A673 (cell line): Measurements from ENCODE around the gene PRR15L. TPM values are rescaled to one million over a fixed set of nuclear protein-coding genes. Genes with fewer than 3 reads are reported as not detected.

Experiments
- BruUV-seq: library from RNA; stranded (reverse); fragments of 400-500 nt; replicated peaks from 2 replicates; lab custom pipeline; 2021; lab: Mats Ljungman, UMichigan
- CTCF ChIA-PET: fragments of 300-600 bp; sonication (Branson Sonifier 250); formaldehyde crosslinking; loops from one replicate; lab custom pipeline; 2022; ENCODE audit warnings: antibody characterized with exemption; lab: Charles Lee
- POLR2A ChIA-PET: fragments of 300-600 bp; sonication (Branson Sonifier 250); formaldehyde crosslinking; loops from one replicate; lab custom pipeline; 2022; ENCODE audit warnings: antibody characterized with exemption; ENCODE audit not compliant: low non-redundant PET; lab: Charles Lee
- DNase-seq: peaks from one replicate; pipeline ENCODE4 v3.0.0-alpha.2; 2015; ENCODE audit warnings: low spot score
- H3K27ac ChIP-seq: fragments of 200-600 bp; sonication (generic); 2 replicates; pipeline ENCODE4 v1.5.1; 2016; ENCODE audit warnings: mixed run types, low read depth, mild to moderate bottlenecking, mixed read lengths, antibody characterized with exemption, low read length; ENCODE audit not compliant: poor library complexity, severe bottlenecking
- H3K27me3 ChIP-seq: fragments of 200-600 bp; sonication (generic); replicated peaks from 2 replicates; pipeline ENCODE4 v1.6.1; 2017; ENCODE audit warnings: mixed run types, low read depth, mild to moderate bottlenecking, mixed read lengths, antibody characterized with exemption, low read length; ENCODE audit not compliant: insufficient read depth, poor library complexity
- H3K36me3 ChIP-seq: fragments of 200-600 bp; sonication (generic); 2 replicates; pipeline ENCODE4 v1.6.1; 2016; ENCODE audit warnings: mixed run types, mild to moderate bottlenecking, mixed read lengths, antibody characterized with exemption, low read length; ENCODE audit not compliant: insufficient read depth, poor library complexity, severe bottlenecking
- H3K4me1 ChIP-seq: fragments of 200-600 bp; sonication (generic); 2 replicates; pipeline ENCODE4 v1.6.1; 2017; ENCODE audit warnings: mixed run types, mild to moderate bottlenecking, mixed read lengths, antibody characterized with exemption, low read length; ENCODE audit not compliant: insufficient read depth, poor library complexity, severe bottlenecking
- H3K4me3 ChIP-seq: fragments of 200-600 bp; sonication (generic); 2 replicates; pipeline ENCODE4 v1.5.1; 2016; ENCODE audit warnings: low read depth, mixed run types, mild to moderate bottlenecking, mixed read lengths, low read length; ENCODE audit not compliant: poor library complexity, severe bottlenecking
- H3K9me3 ChIP-seq: fragments of 200-600 bp; sonication (generic); 2 replicates; pipeline ENCODE4 v1.6.1; 2016; ENCODE audit warnings: mixed run types, low read depth, mild to moderate bottlenecking, mixed read lengths, antibody characterized with exemption, low read length; ENCODE audit not compliant: poor library complexity, severe bottlenecking
- CTCF ChIP-seq: fragments of 300-800, 200-600 bp; sonication (generic); conservative IDR thresholded peaks from 2 replicates; pipeline ENCODE4 v1.5.1; 2017; ENCODE audit warnings: low read depth, mild to moderate bottlenecking, antibody characterized with exemption, low read length, moderate library complexity, mixed read lengths
- EZH2 ChIP-seq: fragments of 200-600 bp; sonication (generic); IDR thresholded peaks from 2 replicates; pipeline ENCODE4 v1.6.1; 2017; ENCODE audit warnings: borderline replicate concordance, low read depth, mild to moderate bottlenecking, mixed read lengths, antibody characterized with exemption, low read length; ENCODE audit not compliant: poor library complexity, severe bottlenecking
- intact Hi-C: fragments of 100-400 bp; cut with micrococcal nuclease; formaldehyde crosslinking; loops from one replicate; pipeline ENCODE4 v1.10.0; 2022; ENCODE audit not compliant: unreplicated experiment
- total RNA-seq: library from RNA; stranded (reverse); gene quantifications from 2 replicates; pipeline ENCODE4 v1.2.3, GENCODE V29; 2021

The PRR15L gene
- total RNA-seq, 1 experiment from 2014 or later, result not detected

- ChIA-PET POLR2A (no interaction called here), CTCF (interaction anchor here (0.6 to 1.5 kb wide), 3 partner anchors 11 to 36 kb away, joined by 3 to 4 read pairs (median 4); no protein-coding TSS in a partner anchor)
- intact Hi-C loops, result no loop called here
- H3K27me3 ChIP-seq, result no peaks in the 10 kb centered on the region
- TF ChIP-seq CTCF (no peak), EZH2 (no peak)
- H3K4me3 ChIP-seq, result no peak overlapping the region
- H3K4me1 ChIP-seq, result peaks cover 14% of the 10 kb centered on the region
- peaks cover 58% of the 10 kb centered on the region for H3K36me3 ChIP-seq
- BruUV-seq, result no TSS peak
- H3K27ac ChIP-seq, result no peak overlapping the region
- no peak for DNase-seq
- H3K9me3 ChIP-seq, result no peaks in the 10 kb centered on the region
These were observed 25.1 kb upstream of the PRR15L start for GRCh38 chr17:47982645-47983390.

DNA sequence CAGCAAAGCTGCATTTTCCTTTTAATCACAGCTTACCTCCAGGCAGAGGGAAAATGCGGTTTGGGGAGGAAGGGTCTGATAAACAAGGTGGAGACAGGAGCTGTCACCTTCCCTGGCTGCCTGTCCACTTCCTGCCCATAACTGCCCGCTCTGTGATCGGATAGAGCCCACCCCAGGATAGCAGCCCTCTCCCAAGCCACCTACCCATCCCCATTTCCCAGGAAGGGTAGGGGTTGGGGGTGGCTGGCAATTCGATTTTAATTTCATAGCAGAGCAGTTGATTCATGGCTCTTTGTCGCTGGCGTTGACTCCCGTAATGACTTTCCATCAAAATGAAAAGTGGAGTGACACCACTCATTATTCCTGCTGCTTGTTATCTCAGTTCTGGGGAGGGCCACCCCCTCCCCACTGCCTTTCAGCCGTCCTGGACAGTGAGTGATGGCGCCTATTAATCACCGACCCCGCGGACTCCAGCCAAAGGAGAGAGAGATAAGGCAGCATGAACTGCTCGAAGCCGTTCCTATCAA, 24.5 kb upstream of the PRR15L start:
- H3K4me1 ChIP-seq, result peaks cover 8% of the 10 kb centered on the region
- ChIA-PET CTCF (interaction anchor here (1.5 kb wide), 1 partner anchor 36 kb away, joined by 4 read pairs; no protein-coding TSS in a partner anchor), POLR2A (no interaction called here)
- no peaks in the 10 kb centered on the region for H3K9me3 ChIP-seq
- no peak overlapping the region for H3K27ac ChIP-seq
- intact Hi-C loops, result no loop called here
- peaks cover 65% of the 10 kb centered on the region for H3K36me3 ChIP-seq
- BruUV-seq, result no TSS peak
- H3K27me3 ChIP-seq, result no peaks in the 10 kb centered on the region
- TF ChIP-seq EZH2, result no peak
- TF ChIP-seq CTCF, result no peak
- H3K4me3 ChIP-seq, result no peak overlapping the region
- no peak for DNase-seq

GRCh38 chr17:47981462-47981861, 23.8 kb upstream of the PRR15L start:
- Histone ChIP-seq H3K4me1 (peaks cover under 1% of the 10 kb centered on the region), H3K4me3 (no peak overlapping the region), H3K36me3 (peaks cover 68% of the 10 kb centered on the region), H3K27me3 (no peaks in the 10 kb centered on the region), H3K9me3 (no peaks in the 10 kb centered on the region), H3K27ac (no peak overlapping the region)
- no peak for DNase-seq
- ChIA-PET CTCF (interaction anchor here (1.5 kb wide), 1 partner anchor 37 kb away, joined by 4 read pairs; no protein-coding TSS in a partner anchor), POLR2A (no interaction called here)
- TF ChIP-seq CTCF (no peak), EZH2 (no peak)
- no TSS peak for BruUV-seq
- intact Hi-C loops, result no loop called here
